Transverse colon (tissue), 3 donors: ENCODE results near the gene ARSG.

Experiments used
- CTCF ChIP-seq, 5 experiments: fragments of 200-600 bp in 3 of 5; fragments of 450-650 bp in 2 of 5; sonication (generic) in 3 of 5; IDR thresholded peaks; 1 replicate in 2 of 5; 2 replicates in 3 of 5; pipeline ENCODE4 v1.5.1; 2016 to 2017; ENCODE audit warnings: antibody characterized with exemption in 5 of 5, inconsistent platforms in 3 of 5, mild to moderate bottlenecking in 2 of 5, moderate library complexity in 1 of 5
- POLR2A ChIP-seq: fragments of 450-650 bp; IDR thresholded peaks from one replicate; pipeline ENCODE4 v1.6.1; 2016; ENCODE audit warnings: antibody characterized with exemption, mild to moderate bottlenecking, moderate library complexity

DNA sequence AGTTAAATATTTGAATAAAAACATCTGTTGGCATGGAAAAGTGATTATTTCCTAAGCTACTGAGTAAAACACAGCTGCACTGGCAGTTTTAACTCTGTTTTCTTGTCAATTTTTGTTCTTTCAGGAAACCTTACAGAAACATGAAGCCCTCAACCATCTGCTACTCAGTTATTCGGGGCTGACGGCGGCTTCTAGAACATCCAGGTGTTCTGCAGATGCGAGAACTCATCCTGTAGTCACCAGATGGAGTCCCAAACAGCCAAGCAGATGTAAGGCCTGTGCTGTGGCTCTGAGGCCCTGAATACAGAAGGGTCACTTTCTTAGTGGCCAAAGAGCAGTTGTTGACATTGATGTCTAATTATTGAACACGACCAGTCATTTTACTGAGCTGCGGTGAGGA is 15.5 kb downstream of the ARSG start:
- no peak for TF ChIP-seq CTCF (IDR thresholded peaks at IDR 0.05)
- TF ChIP-seq POLR2A = no peak
